NCI-H446 (cell line): ENCODE data around the gene MBNL2.

ENCODE experiments used
- DNase-seq, 2 experiments: peaks; one replicate each; lab custom pipeline; 2025; lab: John Stamatoyannopoulos, UW

Gene MBNL2

DNA sequence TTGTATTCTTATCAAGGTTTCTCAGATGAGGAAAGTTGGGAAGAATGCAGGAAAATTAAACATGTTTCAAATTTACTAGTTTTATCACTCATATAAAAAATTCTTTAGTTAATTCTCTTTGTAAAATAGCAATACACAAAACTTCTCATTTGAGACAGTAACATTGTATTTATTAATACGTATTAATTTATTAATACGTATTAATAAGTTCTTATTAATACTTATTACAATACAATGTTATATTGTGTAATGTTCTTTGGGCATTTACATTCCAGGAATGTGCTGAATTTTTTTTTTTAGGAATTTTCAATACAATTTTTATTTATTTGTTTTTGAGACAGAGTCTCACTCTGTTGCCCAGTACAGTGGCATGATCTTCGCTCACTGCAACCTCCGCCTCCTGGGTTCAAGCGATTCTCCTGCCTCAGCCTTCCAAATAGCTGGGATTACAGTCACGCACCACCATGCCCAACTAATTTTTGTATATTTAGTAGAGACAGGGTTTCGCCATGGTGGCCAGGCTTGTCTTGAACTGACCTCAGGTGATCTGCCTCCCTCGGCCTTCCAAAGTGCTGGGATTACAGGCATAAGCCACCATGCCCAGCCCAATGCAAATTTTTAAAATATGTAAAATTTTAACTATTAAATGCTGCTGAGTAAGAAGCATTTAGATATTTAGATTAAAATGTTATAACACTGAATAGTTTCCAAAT lies 31.6 kb downstream of the MBNL2 start:
- no peak for DNase-seq

GRCh38 chr13:97254816-97255215 lies 32.7 kb downstream of the MBNL2 start:
- DNase-seq: no peak

GRCh38 chr13:97255515-97256021 lies 33.4 kb downstream of the MBNL2 start:
- no peak for DNase-seq

DNA sequence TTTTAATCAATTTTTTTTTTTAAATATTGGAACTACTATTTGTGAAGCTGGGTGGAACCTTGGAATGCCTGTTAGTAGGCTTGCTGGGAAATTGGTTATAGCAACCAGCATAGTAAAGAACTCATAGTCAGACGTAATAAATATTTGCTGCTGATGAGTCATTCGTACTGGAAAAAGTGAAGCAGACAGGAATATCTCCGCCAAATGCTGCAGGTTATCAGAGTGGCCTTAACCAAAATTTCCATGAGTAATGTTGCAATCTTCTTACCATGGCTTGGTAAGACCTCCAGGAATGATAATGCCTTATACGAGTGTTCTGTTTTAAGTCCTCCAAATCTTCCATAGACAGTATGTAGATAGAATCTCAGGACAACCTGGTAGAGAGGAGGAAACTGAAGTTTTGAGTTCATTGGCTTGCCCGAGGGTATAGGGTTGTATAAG lies 34.2 kb downstream of the MBNL2 start:
- DNase-seq: no peak

GRCh38 chr13:97257228-97257755 lies 35.2 kb downstream of the MBNL2 start:
- DNase-seq: no peak

DNA sequence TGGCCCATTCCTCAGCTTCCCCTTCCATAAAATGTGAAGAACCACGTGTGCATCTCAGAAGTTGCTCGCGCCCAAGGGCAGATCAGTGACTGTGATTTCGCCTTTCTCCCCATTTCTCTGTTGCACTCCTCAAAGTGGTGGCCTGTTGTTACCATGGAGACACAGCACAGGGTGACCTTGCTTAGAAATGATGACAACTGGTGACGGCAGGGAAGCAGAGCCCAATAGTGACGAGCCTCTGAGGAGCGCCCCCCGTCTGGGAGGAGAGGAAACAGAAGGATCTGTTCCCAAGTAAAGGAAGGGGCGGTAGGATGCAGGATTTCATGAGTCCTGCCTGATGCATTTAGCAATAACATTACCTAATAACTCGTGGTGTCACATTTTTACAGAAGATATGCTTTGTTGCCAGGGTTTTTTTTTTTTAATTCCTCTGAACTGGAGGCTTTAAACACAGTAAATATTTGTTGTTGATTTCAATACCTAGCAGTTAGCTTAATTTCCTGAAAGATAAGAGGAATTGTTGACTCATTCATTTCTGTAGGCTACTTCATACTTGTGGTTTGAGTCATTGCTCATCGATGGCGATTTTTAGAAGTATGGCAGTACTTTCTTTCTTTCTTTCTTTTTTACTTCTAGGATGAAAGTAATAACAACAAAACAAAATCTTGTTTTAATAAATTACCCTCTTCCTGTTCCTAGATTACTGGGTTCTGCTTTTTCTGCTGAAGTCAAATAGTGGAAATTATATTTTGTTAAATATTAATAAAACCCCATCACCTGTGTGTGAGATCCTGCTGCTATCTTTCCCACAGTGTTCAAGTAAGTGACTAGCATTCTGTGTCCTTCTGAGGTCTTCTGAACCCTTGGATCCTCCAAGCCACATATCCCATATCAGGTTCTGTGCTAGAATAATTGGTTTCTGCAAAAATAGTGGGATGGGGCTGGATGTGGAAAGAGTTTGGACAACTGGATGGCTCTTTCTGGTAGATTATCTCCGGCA lies 36.0 kb downstream of the MBNL2 start:
- DNase-seq: no peak

GRCh38 chr13:97258801-97259200 lies 36.7 kb downstream of the MBNL2 start:
- no peak for DNase-seq

GRCh38 chr13:97259410-97259797 lies 37.3 kb downstream of the MBNL2 start:
- no peak for DNase-seq

- DNase-seq: no peak
Observed at GRCh38 chr13:97259798-97260714, 37.9 kb downstream of the MBNL2 start.

DNA sequence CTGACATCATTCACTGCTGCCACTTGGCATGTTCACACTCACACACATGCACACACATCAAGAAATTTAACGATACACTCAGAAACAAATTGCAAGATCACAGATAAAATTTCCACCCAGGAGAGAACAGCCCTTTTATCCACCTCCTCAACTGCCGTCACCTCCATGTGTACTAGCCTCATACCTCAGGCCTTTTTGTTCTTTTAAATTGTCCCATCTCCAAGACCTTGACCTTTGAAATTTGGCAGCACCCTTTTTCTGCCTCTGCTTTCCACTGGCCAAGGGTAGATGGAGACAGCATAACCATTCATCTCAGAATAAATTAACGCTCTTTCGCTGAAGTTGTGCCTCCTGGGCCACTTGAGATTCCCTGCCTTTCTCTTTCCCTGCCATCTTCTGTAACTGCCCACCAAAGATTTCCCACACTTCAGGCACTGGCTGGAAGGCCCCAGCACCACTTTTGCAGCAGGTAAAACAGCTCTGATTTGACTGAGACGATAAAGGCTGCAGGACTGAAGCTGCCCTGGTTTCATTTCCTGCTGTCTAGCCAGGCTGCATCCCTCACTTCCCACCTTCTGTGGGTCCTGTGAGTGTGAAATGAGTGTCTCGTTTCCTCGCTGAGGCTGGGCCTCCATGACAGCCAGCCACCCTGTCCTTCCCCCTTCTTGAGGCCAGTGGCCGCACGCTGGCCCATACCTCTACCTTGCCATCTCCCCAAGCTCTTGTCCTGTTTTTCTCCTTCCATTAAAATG lies 39.3 kb downstream of the MBNL2 start:
- no peak for DNase-seq

GRCh38 chr13:97262058-97262457 lies 39.9 kb downstream of the MBNL2 start:
- no peak for DNase-seq

DNA sequence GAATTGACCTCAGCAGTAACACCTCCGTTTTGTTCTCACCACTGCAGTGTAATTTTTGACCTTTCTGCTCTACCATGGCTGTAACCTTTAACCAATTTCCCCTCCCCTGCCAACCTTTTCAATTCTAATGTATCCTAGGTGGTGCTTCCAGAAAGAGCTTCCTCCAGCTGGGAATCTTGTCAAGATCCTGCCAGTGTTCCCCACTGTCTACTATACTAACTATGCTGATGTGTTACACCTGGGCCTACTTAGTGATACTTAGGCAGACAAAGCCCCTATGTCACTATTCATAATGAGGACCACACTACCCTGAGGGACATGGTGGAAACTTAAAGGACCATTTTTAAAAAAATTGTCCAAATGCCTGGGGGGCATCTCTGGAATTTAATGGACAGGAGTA lies 41.0 kb downstream of the MBNL2 start:
- DNase-seq: no peak

DNA sequence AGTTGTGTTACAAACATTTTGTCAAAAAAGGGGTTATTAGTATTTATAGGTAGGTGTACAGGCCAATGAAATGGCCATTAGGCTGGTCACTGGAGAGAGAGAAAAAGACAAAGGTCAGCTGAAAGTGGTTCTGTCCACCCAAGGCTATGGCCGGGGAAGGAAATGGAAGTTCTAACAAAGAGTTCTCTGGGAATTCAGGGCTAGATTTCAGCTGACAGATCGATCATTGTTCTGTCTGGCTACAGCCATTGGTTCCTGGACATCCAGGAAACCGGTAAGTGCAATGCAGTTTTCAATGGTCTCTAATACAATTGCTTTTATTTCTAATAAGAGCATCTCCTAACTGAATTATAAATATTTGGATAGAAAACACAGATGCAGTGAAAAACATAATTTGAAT lies 42.5 kb downstream of the MBNL2 start:
- no peak for DNase-seq

DNA sequence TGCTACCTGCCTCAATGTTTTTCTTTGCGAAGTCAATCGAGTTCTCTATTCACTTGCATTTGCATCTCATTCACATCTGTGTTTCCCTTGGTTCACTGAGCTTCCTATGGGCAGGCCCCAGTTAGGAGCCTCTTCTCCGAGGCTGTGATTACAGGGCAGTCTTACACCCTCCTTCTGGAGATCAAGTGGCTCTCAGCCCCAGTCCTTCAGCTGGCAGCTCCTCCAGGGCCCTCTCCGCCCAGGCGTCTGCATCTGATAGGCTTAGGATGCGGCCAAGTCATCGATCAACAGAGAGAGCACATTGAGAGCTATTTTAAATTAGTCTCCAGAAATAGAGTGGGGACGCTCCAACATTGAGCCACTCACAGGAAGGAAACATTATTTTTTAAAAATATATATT lies 44.2 kb downstream of the MBNL2 start:
- DNase-seq: peak in 1 of 2 experiments; percentile 38

GRCh38 chr13:97266772-97267417 lies 44.8 kb downstream of the MBNL2 start:
- DNase-seq: no peak

- DNase-seq: no peak
Observed at GRCh38 chr13:97267418-97268059, 45.4 kb downstream of the MBNL2 start.

GRCh38 chr13:97268772-97269171 lies 46.6 kb downstream of the MBNL2 start:
- DNase-seq: no peak

DNA sequence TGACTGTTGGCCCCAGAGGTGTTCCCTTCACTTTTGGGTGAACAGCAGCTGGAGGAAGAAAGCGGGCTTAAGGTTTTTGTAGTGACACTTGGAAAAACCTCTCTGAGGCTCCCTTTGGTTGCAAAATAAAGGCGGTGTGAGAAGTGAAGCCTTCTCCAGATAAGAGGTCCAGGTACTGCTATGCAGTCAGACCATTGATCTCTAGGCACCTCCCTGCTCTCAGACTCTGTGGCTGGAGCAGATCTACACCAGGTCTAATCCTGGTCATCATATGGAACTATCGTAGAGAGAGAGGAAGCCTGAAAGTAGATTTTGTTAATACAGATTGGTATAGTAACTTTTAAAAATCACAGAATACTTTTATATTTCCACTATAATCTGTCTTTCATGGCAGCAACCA lies 47.5 kb downstream of the MBNL2 start:
- DNase-seq: no peak

DNA sequence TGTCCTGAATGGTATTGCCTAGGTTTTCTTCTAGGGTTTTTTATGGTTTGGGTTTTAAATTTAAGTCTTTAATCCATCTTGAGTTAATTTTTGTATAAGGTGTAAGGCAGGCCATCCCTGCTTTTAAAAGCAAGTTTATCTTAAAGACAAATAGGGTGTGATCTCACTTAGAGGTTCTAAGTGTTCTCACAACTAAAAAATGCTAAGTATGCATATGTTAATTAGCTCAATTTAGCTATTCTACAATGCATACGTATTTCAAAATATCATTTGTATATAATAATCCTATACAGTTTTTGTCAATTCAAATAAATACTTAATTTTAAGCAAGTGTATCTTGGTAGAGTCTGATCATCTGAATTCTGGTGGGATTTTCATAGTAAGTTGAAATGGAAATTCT lies 50.4 kb downstream of the MBNL2 start:
- DNase-seq: no peak

GRCh38 chr13:97273341-97273831 lies 51.3 kb downstream of the MBNL2 start:
- no peak for DNase-seq
